ENCODE results near the gene SFR1.
"Not testable (repeated sequence)": the region's sequence is repeated elsewhere in the genome, so short reads cannot be mapped to it uniquely, and the experiment has no call there.

SFR1 gene

GRCh38 chr10:104174136-104174535, 52.2 kb downstream of the SFR1 start:
- DNase-seq (ENCODE audit: low spot score) = not testable (repeated sequence)
